Smooth muscle cell of trachea (primary cell): ENCODE results near the gene CDK17. TPM values are rescaled to one million over a fixed set of nuclear protein-coding genes. Genes with fewer than 3 reads are reported as not detected.

Experiments used
- total RNA-seq: library from RNA; depleted of rRNA; stranded (reverse); fragments of >200 nt; gene quantifications from 2 replicates; pipeline ENCODE4 v1.2.1, GENCODE V29; 2014

The CDK17 gene
- 64.2 and 90.2 TPM in 2 replicates for total RNA-seq

GRCh38 chr12:96399919-96400630 is at the start of gene CDK17:
Gene CDK17 (minus strand): TSS chr12:96400439. CDS start chr12:96334836, 65,603 bp downstream.

Other genes with a start within 250 kb of the CDK17 start
- gene ELK3, start 206.1 kb downstream of the CDK17 start, total RNA-seq = 18.2 and 26.9 TPM in 2 replicates
- gene CFAP54, start 89.1 kb upstream of the CDK17 start, total RNA-seq = 2.8 and 3.1 TPM in 2 replicates